Loucy (cell line): Measurements from ENCODE around the gene RAD51B.

ENCODE experiments used
- H2AFZ ChIP-seq: fragments of 200-600 bp; sonication (generic); 2 replicates; pipeline ENCODE4 v1.6.0; 2016; ENCODE audit warnings: antibody characterized with exemption, mild to moderate bottlenecking, low read length, moderate library complexity
- H3F3A ChIP-seq: fragments of 200-600 bp; 2 replicates; pipeline ENCODE4 v1.6.0; 2016; ENCODE audit warnings: antibody characterized with exemption, low read depth, mild to moderate bottlenecking
- H3K27me3 ChIP-seq: fragments of 200-600 bp; sonication (generic); 2 replicates; pipeline ENCODE4 v1.6.1; 2014; ENCODE audit warnings: low read length, mild to moderate bottlenecking; ENCODE audit not compliant: insufficient read depth, poor library complexity, severe bottlenecking
- H3K36me3 ChIP-seq: fragments of 200-600 bp; sonication (generic); 2 replicates; pipeline ENCODE4 v1.6.1; 2016; ENCODE audit warnings: low read length; ENCODE audit not compliant: insufficient read depth
- H3K4me1 ChIP-seq: fragments of 200-600 bp; sonication (generic); 2 replicates; pipeline ENCODE4 v1.5.1; 2014; ENCODE audit warnings: low read length, mild to moderate bottlenecking; ENCODE audit not compliant: insufficient read depth, poor library complexity, severe bottlenecking
- H3K4me2 ChIP-seq: fragments of 200-600 bp; sonication (generic); 2 replicates; pipeline ENCODE4 v1.6.0; 2014; ENCODE audit warnings: antibody characterized with exemption, low read length, low read depth, mild to moderate bottlenecking; ENCODE audit not compliant: poor library complexity, severe bottlenecking
- H3K4me3 ChIP-seq: fragments of 200-600 bp; sonication (generic); 2 replicates; pipeline ENCODE4 v1.5.1; 2014; ENCODE audit warnings: low read length, mild to moderate bottlenecking, mixed read lengths; ENCODE audit not compliant: poor library complexity, severe bottlenecking
- H3K79me2 ChIP-seq: fragments of 200-600 bp; sonication (generic); 2 replicates; pipeline ENCODE4 v1.6.1; 2014; ENCODE audit warnings: low read length; ENCODE audit not compliant: insufficient read depth
- H3K9ac ChIP-seq: fragments of 200-600 bp; sonication (generic); 2 replicates; pipeline ENCODE4 v1.6.0; 2014; ENCODE audit warnings: mild to moderate bottlenecking, low read depth, low read length, moderate library complexity; ENCODE audit not compliant: poor library complexity, severe bottlenecking
- H3K9me2 ChIP-seq: fragments of 200-600 bp; sonication (generic); replicated peaks from 2 replicates; pipeline ENCODE4 v1.6.1; 2016; ENCODE audit warnings: low read depth, low read length, mixed read lengths
- H3K9me3 ChIP-seq: fragments of 200-600 bp; sonication (generic); 2 replicates; pipeline ENCODE4 v1.6.1; 2014; ENCODE audit warnings: mild to moderate bottlenecking, antibody characterized with exemption, low read length, low read depth; ENCODE audit not compliant: insufficient read depth
- H4K20me1 ChIP-seq: fragments of 200-600 bp; sonication (generic); 2 replicates; pipeline ENCODE4 v1.6.0; 2014; ENCODE audit warnings: antibody characterized with exemption, low read length, mild to moderate bottlenecking; ENCODE audit not compliant: insufficient read depth, poor library complexity, severe bottlenecking
- EZH2phosphoT487 ChIP-seq: fragments of 200-600 bp; IDR thresholded peaks from 2 replicates; pipeline ENCODE4 v1.6.1; 2018; ENCODE audit warnings: antibody characterized with exemption, mild to moderate bottlenecking, moderate library complexity, borderline replicate concordance
- TF ChIP-seq, protein P1 (sequence below): fragments of 200-600 bp; sonication (generic); conservative IDR thresholded peaks from 2 replicates; pipeline ENCODE4 v1.5.1; 2014; ENCODE audit warnings: mild to moderate bottlenecking, antibody characterized with exemption, low read length

The RAD51B gene

DNA sequence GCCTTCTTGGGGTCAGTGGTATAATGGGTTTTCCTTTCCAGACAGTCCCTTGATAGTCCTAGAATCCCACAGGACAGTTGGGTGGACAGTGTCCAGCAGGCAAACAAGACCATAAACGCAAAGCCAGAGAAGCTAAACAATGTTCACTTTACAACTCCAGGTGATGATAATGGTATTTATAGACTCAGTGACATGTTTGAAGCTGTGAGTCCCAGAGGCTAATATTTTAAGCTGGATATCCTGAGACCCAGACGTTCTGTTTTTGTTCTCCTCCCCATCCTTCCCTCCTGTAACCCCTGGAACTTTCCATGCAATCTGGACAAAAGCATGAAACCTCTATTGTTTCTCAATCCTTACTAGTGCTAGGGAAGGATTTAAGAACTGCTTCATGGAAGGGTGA, 852.3 kb downstream of the RAD51B start:
- no peak for TF ChIP-seq EZH2phosphoT487
- TF ChIP-seq, protein P1, sequence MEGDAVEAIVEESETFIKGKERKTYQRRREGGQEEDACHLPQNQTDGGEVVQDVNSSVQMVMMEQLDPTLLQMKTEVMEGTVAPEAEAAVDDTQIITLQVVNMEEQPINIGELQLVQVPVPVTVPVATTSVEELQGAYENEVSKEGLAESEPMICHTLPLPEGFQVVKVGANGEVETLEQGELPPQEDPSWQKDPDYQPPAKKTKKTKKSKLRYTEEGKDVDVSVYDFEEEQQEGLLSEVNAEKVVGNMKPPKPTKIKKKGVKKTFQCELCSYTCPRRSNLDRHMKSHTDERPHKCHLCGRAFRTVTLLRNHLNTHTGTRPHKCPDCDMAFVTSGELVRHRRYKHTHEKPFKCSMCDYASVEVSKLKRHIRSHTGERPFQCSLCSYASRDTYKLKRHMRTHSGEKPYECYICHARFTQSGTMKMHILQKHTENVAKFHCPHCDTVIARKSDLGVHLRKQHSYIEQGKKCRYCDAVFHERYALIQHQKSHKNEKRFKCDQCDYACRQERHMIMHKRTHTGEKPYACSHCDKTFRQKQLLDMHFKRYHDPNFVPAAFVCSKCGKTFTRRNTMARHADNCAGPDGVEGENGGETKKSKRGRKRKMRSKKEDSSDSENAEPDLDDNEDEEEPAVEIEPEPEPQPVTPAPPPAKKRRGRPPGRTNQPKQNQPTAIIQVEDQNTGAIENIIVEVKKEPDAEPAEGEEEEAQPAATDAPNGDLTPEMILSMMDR = no peak
- H2AFZ ChIP-seq = no peak overlapping the region

GRCh38 chr14:68672609-68673285, 853.2 kb downstream of the RAD51B start:
- Histone ChIP-seq H3F3A (no peaks in the 10 kb centered on the region), H3K79me2 (no peaks in the 10 kb centered on the region), H3K9me2 (no peaks in the 10 kb centered on the region), H3K9ac (no peak overlapping the region), H3K27me3 (no peaks in the 10 kb centered on the region), H4K20me1 (no peaks in the 10 kb centered on the region), H2AFZ (no peak overlapping the region), H3K36me3 (no peaks in the 10 kb centered on the region), H3K4me2 (no peak overlapping the region), H3K4me1 (no peaks in the 10 kb centered on the region), H3K4me3 (no peak overlapping the region), H3K9me3 (no peaks in the 10 kb centered on the region)
- TF ChIP-seq EZH2phosphoT487 = no peak
- TF ChIP-seq, protein P1 = no peak

More for the DNA sequence above, 852.3 kb downstream of the RAD51B start:
- Histone ChIP-seq H4K20me1 (no peaks in the 10 kb centered on the region), H3K9me2 (no peaks in the 10 kb centered on the region), H3K79me2 (no peaks in the 10 kb centered on the region), H3K27me3 (no peaks in the 10 kb centered on the region), H3K4me1 (no peaks in the 10 kb centered on the region), H3K36me3 (no peaks in the 10 kb centered on the region), H3K9ac (no peak overlapping the region), H3F3A (no peaks in the 10 kb centered on the region), H3K9me3 (no peaks in the 10 kb centered on the region), H3K4me2 (no peak overlapping the region), H3K4me3 (no peak overlapping the region)

- no peaks in the 10 kb centered on the region for H3K36me3 ChIP-seq
- no peaks in the 10 kb centered on the region for H3K79me2 ChIP-seq
- no peaks in the 10 kb centered on the region for H3K9me3 ChIP-seq
- no peak overlapping the region for H3K4me2 ChIP-seq
- no peak overlapping the region for H3K4me3 ChIP-seq
- no peak overlapping the region for H3K9ac ChIP-seq
- H3K4me1 ChIP-seq = no peaks in the 10 kb centered on the region
- H4K20me1 ChIP-seq = no peaks in the 10 kb centered on the region
- no peaks in the 10 kb centered on the region for H3K27me3 ChIP-seq
- no peaks in the 10 kb centered on the region for H3F3A ChIP-seq
- no peak for TF ChIP-seq EZH2phosphoT487
- TF ChIP-seq, protein P1 = no peak
- H3K9me2 ChIP-seq = no peaks in the 10 kb centered on the region
- H2AFZ ChIP-seq = no peak overlapping the region
Observed at GRCh38 chr14:68673464-68673863, 853.9 kb downstream of the RAD51B start.
